Fibroblast of lung (primary cell): ENCODE results near the gene KLHDC4.

Experiments
- EZH2 ChIP-seq: IDR thresholded peaks from 2 replicates; pipeline ENCODE4 v1.5.1; 2012; ENCODE audit warnings: low read length, control low read depth, mild to moderate bottlenecking; ENCODE audit errors: missing control alignments
- TF ChIP-seq, protein P1 (sequence below), 2 donors: IDR thresholded peaks in 1 of 2; conservative IDR thresholded peaks in 1 of 2; 1 replicate in 1 of 2; 2 replicates in 1 of 2; pipeline ENCODE4 v1.5.1; 2011 to 2012; ENCODE audit warnings: low read length in 2 of 2, control low read depth in 1 of 2, inconsistent platforms in 1 of 2, low read depth in 1 of 2, mild to moderate bottlenecking in 1 of 2

DNA sequence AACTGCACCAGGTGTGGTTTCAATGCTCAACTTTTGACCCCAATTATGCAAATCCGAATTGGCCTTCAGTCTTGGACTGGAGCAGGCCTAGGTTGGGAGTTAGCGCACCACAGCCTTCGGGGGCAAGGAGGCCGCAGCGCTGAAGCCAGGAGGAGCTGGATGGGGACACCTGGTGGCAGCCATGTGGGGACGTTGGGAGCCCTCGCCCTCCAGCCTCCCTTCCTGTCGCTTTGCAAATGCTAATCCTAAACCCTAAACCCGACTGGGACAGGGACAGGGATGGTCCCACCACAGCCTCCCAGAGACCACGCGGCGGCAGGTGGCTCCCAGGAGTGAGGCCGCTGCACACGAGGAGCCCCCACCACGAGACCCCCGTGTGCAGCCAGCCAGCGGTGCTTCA is 58.7 kb downstream of the KLHDC4 start:
- TF ChIP-seq, protein P1, sequence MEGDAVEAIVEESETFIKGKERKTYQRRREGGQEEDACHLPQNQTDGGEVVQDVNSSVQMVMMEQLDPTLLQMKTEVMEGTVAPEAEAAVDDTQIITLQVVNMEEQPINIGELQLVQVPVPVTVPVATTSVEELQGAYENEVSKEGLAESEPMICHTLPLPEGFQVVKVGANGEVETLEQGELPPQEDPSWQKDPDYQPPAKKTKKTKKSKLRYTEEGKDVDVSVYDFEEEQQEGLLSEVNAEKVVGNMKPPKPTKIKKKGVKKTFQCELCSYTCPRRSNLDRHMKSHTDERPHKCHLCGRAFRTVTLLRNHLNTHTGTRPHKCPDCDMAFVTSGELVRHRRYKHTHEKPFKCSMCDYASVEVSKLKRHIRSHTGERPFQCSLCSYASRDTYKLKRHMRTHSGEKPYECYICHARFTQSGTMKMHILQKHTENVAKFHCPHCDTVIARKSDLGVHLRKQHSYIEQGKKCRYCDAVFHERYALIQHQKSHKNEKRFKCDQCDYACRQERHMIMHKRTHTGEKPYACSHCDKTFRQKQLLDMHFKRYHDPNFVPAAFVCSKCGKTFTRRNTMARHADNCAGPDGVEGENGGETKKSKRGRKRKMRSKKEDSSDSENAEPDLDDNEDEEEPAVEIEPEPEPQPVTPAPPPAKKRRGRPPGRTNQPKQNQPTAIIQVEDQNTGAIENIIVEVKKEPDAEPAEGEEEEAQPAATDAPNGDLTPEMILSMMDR (conservative IDR thresholded peaks at IDR 0.05 in 1 of 2, IDR thresholded peaks at IDR 0.05 in 1 of 2; ENCODE audit: low read depth in 1 of 2, low read length in 2 of 2), result no peak
- no peak for TF ChIP-seq EZH2
